Stimulated activated CD4-positive, alpha-beta T cell treated with anti-CD3 and anti-CD28 coated beads, Interleukin-1b, Interleukin-23, amount 100 ng/mL, for 1 hour (primary cell): ENCODE measurements around the gene NELL2.

Experiments
- DNase-seq, 2 donors: peaks; one replicate each; pipeline ENCODE4 v3.0.0-alpha.2; 2020; ENCODE audit warnings: low read depth in 2 of 2

Gene NELL2

GRCh38 chr12:44477331-44477980 lies 398.7 kb downstream of the NELL2 start:
- DNase-seq: no peak

GRCh38 chr12:44476683-44477082 lies 399.4 kb downstream of the NELL2 start:
- no peak for DNase-seq

- no peak for DNase-seq
Observed at GRCh38 chr12:44465139-44465538, 411.0 kb downstream of the NELL2 start.

GRCh38 chr12:44464180-44464579 lies 411.9 kb downstream of the NELL2 start:
- DNase-seq: no peak

GRCh38 chr12:44462729-44463128 lies 413.4 kb downstream of the NELL2 start:
- DNase-seq: no peak

- DNase-seq: no peak
Observed at GRCh38 chr12:44460261-44460660, 415.9 kb downstream of the NELL2 start.

- DNase-seq: no peak
Observed at GRCh38 chr12:44459569-44459968, 416.5 kb downstream of the NELL2 start.
